GM12873 (cell line): ENCODE data around the gene ATE1.

Experiments
- CTCF ChIP-seq: IDR thresholded peaks from 2 replicates; pipeline ENCODE4 v1.5.1; 2012; ENCODE audit warnings: low read depth, mild to moderate bottlenecking, moderate library complexity, low read length, control low read depth; ENCODE audit not compliant: insufficient read depth; ENCODE audit errors: missing control alignments

ATE1 gene

GRCh38 chr10:121800831-121801230, 127.0 kb downstream of the ATE1 start:
- TF ChIP-seq CTCF, result no peak

- no peak for TF ChIP-seq CTCF
Observed at GRCh38 chr10:121800146-121800545, 127.7 kb downstream of the ATE1 start.

GRCh38 chr10:121797490-121797889, 130.3 kb downstream of the ATE1 start:
- no peak for TF ChIP-seq CTCF

GRCh38 chr10:121796342-121796741, 131.5 kb downstream of the ATE1 start:
- TF ChIP-seq CTCF, result no peak

GRCh38 chr10:121792198-121792597, 135.6 kb downstream of the ATE1 start:
- TF ChIP-seq CTCF, result no peak

GRCh38 chr10:121791761-121792160, 136.1 kb downstream of the ATE1 start:
- no peak for TF ChIP-seq CTCF

GRCh38 chr10:121788717-121789116, 139.1 kb downstream of the ATE1 start:
- TF ChIP-seq CTCF, result no peak
